Cardiac muscle cell (in vitro differentiated cells and primary cell): ENCODE results near the gene UBE3D. TPM values are rescaled to one million over a fixed set of nuclear protein-coding genes. Genes with fewer than 3 reads are reported as not detected.

ENCODE experiments used
- DNase-seq, 2 donors: peaks; one replicate each; pipeline versions ENCODE4 v3.0.0 to v3.0.0-alpha.2; 2010 to 2017; ENCODE audit warnings: low read depth in 1 of 2, low spot score in 1 of 2
- H3K27ac ChIP-seq: fragments of 200-600 bp; sonication (generic); 2 replicates; pipeline ENCODE4 v1.5.1; 2016
- H3K27me3 ChIP-seq: fragments of 200-600 bp; sonication (generic); 2 replicates; pipeline ENCODE4 v1.6.0; 2016; ENCODE audit warnings: control low read depth
- H3K36me3 ChIP-seq: fragments of 200-600 bp; sonication (generic); 2 replicates; pipeline ENCODE4 v1.5.1; 2016; ENCODE audit warnings: control low read depth
- H3K4me1 ChIP-seq: fragments of 200-600 bp; sonication (generic); 2 replicates; pipeline ENCODE4 v1.8.1; 2017; ENCODE audit warnings: low read depth, mild to moderate bottlenecking, mixed run types
- H3K4me3 ChIP-seq: fragments of 200-600 bp; sonication (generic); 2 replicates; pipeline ENCODE4 v1.5.1; 2016; ENCODE audit warnings: mild to moderate bottlenecking
- H3K9me3 ChIP-seq: fragments of 200-600 bp; sonication (generic); 2 replicates; pipeline ENCODE4 v1.5.1; 2017; ENCODE audit warnings: low read depth, mild to moderate bottlenecking, control low read depth
- polyA plus RNA-seq: library from polyadenylated mRNA; unstranded; fragments of >200 nt; fragmentation: Nextera tagmentation; extraction: Ambion mirVana; gene quantifications from 2 replicates; pipeline ENCODE4 v1.2.1, GENCODE V29; 2016
- total RNA-seq: library from RNA; depleted of rRNA; stranded (reverse); fragments of >200 nt; gene quantifications from 2 replicates; pipeline ENCODE4 v1.2.3, GENCODE V29; 2016
- TF ChIP-seq, protein P1 (sequence below): IDR thresholded peaks from 2 replicates; pipeline ENCODE4 v1.5.1; 2012; ENCODE audit warnings: low read depth, mild to moderate bottlenecking, low read length

UBE3D gene
- total and polyA plus RNA-seq, 2 experiments from 2014 or later: 14.5 to 19.5 TPM

DNA sequence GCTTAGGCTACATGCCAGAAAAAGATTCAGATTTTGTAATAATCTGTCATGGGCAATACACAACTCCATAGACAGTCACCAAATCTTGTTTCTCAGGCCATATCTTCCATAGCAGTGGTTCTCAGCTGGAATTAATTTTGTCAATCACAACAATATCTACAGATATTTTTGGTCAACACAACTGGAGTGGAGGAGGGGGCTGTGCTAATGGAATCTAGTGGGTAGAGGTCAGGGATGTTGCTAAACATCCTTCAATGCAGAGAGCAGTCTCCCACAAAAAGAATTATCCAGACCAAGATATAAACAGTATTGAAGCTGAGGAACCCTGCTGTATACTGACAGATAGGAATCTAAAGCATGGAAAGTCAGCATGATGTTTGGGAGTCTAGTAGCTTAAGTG is 174.6 kb downstream of the UBE3D start:
- no peaks in the 10 kb centered on the region for H3K27me3 ChIP-seq
- no peaks in the 10 kb centered on the region for H3K4me1 ChIP-seq
- no peak for DNase-seq
- no peak overlapping the region for H3K4me3 ChIP-seq
- TF ChIP-seq, protein P1, sequence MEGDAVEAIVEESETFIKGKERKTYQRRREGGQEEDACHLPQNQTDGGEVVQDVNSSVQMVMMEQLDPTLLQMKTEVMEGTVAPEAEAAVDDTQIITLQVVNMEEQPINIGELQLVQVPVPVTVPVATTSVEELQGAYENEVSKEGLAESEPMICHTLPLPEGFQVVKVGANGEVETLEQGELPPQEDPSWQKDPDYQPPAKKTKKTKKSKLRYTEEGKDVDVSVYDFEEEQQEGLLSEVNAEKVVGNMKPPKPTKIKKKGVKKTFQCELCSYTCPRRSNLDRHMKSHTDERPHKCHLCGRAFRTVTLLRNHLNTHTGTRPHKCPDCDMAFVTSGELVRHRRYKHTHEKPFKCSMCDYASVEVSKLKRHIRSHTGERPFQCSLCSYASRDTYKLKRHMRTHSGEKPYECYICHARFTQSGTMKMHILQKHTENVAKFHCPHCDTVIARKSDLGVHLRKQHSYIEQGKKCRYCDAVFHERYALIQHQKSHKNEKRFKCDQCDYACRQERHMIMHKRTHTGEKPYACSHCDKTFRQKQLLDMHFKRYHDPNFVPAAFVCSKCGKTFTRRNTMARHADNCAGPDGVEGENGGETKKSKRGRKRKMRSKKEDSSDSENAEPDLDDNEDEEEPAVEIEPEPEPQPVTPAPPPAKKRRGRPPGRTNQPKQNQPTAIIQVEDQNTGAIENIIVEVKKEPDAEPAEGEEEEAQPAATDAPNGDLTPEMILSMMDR: no peak
- no peaks in the 10 kb centered on the region for H3K36me3 ChIP-seq
- no peaks in the 10 kb centered on the region for H3K9me3 ChIP-seq
- no peak overlapping the region for H3K27ac ChIP-seq

DNA sequence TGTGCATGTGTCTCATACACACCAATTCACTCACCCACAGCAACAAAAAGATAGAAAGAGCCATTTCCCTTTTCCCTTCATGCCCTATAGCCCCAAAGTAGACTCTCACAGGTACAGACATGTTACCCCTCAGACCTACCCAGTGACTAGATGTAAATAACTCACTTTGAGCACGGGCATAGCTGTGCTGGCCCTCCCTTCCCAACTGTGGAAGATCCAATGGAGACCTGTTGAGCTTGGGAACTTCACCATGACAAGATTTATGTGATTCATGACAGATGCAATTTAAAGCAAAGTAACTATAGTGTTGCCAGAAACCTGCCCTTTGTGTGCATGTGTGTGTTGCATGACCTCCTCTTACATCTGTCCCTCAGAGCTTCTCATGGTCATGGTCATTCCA is 175.4 kb downstream of the UBE3D start:
- TF ChIP-seq, protein P1: no peak
- Histone ChIP-seq H3K36me3 (no peaks in the 10 kb centered on the region), H3K9me3 (no peaks in the 10 kb centered on the region), H3K27ac (no peak overlapping the region), H3K4me3 (no peak overlapping the region), H3K27me3 (no peaks in the 10 kb centered on the region), H3K4me1 (no peaks in the 10 kb centered on the region)
- no peak for DNase-seq

DNA sequence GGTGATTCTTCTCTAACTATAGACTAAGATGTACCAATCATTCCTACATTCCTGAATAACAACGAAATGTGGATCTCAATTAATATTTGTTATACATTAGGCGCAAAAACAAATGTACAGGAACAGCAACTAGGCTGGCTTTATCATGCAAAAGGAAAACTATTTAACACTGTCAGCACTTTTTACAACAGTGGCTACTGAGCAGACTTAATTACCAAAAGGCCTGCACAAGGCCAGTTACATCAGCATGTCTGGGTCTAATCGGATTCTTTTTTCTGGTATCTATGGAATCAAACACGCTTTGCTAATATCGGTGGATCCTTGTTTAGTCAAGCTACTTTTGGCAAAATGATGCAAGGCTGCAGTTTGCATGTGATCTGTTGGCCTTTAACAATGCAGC is 176.5 kb downstream of the UBE3D start:
- no peak for DNase-seq
- Histone ChIP-seq H3K36me3 (no peaks in the 10 kb centered on the region), H3K9me3 (no peaks in the 10 kb centered on the region), H3K4me3 (no peak overlapping the region), H3K4me1 (no peaks in the 10 kb centered on the region), H3K27me3 (no peaks in the 10 kb centered on the region), H3K27ac (no peak overlapping the region)
- TF ChIP-seq, protein P1: no peak

DNA sequence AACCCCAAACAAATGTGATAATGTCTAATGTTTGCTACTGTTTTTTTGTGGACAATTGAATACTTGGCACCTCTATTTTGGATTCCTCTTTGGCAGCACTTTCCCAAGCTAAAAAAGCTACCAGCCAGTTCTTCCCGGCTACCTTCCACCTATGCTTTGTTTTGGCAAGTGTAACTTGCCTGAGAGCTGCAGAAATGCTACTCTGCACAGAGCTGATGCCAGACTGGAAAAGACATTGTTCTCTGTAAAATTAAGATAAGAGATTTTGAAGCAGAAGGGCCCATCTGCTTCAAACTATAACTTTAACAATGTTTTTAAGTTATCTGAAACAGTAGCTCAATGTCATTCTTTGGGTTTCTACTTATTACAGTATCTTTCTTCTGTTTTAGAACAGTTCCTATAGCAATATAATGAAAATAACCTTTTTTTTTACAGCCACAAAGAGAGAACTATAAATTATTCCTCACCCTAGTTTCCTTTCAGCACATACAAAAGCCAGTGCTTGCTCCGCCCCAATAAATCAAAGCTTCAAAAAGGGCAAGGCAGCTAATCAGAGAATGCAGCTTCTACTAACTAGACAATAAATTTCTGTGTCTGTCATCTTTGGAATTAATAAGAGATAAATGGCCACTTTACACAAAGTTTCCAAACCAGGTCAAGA is 183.1 kb downstream of the UBE3D start:
- no peaks in the 10 kb centered on the region for H3K27me3 ChIP-seq
- DNase-seq: no peak
- TF ChIP-seq, protein P1: no peak
- H3K27ac ChIP-seq: no peak overlapping the region
- no peaks in the 10 kb centered on the region for H3K4me1 ChIP-seq
- no peaks in the 10 kb centered on the region for H3K9me3 ChIP-seq
- H3K36me3 ChIP-seq: no peaks in the 10 kb centered on the region
- H3K4me3 ChIP-seq: no peak overlapping the region

DNA sequence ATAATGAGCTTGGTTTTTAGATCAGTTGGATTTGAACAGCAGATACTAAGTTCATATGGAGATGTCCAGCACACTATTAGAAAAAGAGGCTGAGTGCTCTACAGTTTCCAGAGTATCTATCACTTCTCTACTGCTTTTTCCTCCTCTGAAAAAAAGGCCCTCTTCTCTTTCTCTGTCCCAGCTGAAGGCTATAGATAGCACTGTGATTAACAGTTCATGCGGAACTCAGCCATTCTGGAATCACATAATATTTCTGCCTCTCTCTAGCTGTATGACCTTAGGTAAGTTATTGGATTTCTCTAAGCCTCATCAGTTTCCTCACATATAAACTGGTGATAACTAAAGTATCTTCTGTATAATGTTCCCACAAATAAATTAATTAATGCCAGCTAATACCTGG is 184.1 kb downstream of the UBE3D start:
- Histone ChIP-seq H3K36me3 (no peaks in the 10 kb centered on the region), H3K27me3 (no peaks in the 10 kb centered on the region), H3K9me3 (no peaks in the 10 kb centered on the region), H3K4me3 (no peak overlapping the region), H3K4me1 (no peaks in the 10 kb centered on the region), H3K27ac (no peak overlapping the region)
- TF ChIP-seq, protein P1: no peak
- no peak for DNase-seq
